MM.1S (cell line): ENCODE data around the gene PRKD1.

Experiments used
- EZH2 ChIP-seq: fragments of 300-600 bp; sonication (generic); optimal IDR thresholded peaks from 2 replicates; pipeline ENCODE3; 2017; ENCODE audit warnings: low read depth, mild to moderate bottlenecking, antibody characterized with exemption, low read length, mixed read lengths
- TF ChIP-seq, protein P1 (sequence below): fragments of 300-600 bp; sonication (generic); IDR thresholded peaks from 2 replicates; pipeline ENCODE4 v1.5.1; 2016; ENCODE audit warnings: antibody characterized with exemption, low read length, mixed read lengths

DNA sequence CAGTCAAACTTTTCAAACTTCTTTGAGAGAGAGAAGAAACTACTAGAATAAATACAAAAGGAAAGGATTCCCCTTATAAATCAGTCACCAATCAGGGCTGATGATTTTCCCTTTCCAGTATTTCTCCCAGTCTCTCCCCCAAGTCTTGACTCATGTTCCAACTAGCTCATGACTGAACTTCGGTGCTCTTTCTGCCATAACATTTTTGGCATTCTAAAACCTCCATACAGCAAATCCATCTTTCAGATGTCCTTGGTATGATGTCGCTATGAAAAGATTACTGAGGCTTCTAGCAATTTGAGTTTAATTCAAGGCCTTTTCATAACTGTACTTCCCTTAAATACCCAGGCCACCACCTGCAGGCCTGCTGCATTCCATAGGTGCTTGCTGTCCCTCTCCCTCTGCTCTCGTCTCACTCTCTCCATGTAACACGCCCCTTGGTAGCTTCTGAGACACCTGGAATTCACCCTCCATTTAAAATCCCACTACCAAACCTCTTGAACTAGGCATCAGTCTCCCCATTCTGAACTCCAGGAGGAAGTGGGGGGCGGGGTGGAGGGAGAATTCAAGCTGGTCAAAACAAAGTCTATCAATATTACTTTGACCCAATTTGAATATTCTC lies 2.4 kb downstream of the PRKD1 start:
- TF ChIP-seq, protein P1, sequence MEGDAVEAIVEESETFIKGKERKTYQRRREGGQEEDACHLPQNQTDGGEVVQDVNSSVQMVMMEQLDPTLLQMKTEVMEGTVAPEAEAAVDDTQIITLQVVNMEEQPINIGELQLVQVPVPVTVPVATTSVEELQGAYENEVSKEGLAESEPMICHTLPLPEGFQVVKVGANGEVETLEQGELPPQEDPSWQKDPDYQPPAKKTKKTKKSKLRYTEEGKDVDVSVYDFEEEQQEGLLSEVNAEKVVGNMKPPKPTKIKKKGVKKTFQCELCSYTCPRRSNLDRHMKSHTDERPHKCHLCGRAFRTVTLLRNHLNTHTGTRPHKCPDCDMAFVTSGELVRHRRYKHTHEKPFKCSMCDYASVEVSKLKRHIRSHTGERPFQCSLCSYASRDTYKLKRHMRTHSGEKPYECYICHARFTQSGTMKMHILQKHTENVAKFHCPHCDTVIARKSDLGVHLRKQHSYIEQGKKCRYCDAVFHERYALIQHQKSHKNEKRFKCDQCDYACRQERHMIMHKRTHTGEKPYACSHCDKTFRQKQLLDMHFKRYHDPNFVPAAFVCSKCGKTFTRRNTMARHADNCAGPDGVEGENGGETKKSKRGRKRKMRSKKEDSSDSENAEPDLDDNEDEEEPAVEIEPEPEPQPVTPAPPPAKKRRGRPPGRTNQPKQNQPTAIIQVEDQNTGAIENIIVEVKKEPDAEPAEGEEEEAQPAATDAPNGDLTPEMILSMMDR, result no peak
- no peak for TF ChIP-seq EZH2
